Activated T-cell treated with anti-CD3 and anti-CD28 coated beads for 4 hours (primary cell): Measurements from ENCODE around the gene TEK.
"Not testable (repeated sequence)": the region's sequence is repeated elsewhere in the genome, so short reads cannot be mapped to it uniquely, and the experiment has no call there.

Experiments used
- DNase-seq: peaks from one replicate; pipeline ENCODE4 v3.0.0-alpha.2; 2020

Gene TEK

DNA sequence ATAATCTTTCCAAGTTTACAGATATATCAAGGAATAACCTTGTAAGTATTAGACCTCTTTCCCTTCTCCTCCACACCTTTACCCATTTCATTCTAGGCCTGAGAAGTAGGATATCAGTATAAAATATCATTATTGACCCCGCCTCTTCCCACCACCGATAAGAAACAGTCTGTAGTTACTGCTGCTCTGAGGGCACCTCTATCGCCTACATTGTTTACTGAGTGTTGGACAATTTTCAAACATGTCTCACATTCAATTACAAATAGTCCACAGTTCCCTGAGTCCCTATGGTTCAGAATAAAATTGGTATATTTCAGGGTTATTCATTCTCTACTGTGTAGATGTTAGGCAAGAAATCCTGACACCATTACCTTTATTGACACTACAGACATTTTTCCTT lies 73.4 kb downstream of the TEK start:
- no peak for DNase-seq

DNA sequence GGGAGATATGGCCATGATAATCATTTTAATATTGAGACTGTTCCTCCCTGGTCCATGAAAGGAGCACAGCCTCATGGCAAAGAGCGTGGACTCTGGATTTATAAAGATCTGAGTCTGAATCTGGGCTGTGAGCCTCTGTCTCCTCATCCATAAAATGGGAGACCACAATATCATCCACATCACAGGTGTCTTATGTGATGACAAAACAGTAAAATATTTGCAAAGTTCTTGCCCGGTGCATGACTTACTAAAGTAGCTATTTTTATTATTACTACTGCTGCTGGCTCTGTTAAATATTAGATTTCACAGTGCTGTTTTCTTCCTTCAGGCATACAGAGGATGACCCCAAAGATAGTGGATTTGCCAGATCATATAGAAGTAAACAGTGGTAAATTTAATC lies 74.1 kb downstream of the TEK start:
- DNase-seq: no peak

DNA sequence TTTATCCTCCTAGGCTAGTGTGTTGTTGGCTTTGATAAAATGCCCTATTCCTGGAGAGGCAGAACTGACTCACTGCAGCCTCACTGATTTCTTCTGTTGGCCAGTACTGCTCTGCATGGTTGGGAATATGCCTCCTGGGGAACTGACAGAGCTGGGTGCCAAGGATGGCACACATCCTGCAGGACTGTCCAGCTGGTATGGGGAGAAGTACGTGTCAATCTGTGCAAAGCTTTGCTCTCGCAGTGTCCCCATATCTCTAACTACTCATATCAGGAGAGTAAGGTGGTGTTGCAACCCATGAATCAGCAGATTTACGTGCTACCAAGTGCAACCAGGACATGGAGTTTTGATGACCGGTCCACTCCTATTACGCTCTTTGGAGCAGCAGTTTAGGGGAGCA lies 74.7 kb downstream of the TEK start:
- no peak for DNase-seq

GRCh38 chr9:27184556-27185351 lies 75.7 kb downstream of the TEK start:
- DNase-seq: no peak

- no peak for DNase-seq
Measured at GRCh38 chr9:27188426-27188825, 79.4 kb downstream of the TEK start.

- no peak for DNase-seq
Measured at GRCh38 chr9:27189426-27189825, 80.4 kb downstream of the TEK start.

DNA sequence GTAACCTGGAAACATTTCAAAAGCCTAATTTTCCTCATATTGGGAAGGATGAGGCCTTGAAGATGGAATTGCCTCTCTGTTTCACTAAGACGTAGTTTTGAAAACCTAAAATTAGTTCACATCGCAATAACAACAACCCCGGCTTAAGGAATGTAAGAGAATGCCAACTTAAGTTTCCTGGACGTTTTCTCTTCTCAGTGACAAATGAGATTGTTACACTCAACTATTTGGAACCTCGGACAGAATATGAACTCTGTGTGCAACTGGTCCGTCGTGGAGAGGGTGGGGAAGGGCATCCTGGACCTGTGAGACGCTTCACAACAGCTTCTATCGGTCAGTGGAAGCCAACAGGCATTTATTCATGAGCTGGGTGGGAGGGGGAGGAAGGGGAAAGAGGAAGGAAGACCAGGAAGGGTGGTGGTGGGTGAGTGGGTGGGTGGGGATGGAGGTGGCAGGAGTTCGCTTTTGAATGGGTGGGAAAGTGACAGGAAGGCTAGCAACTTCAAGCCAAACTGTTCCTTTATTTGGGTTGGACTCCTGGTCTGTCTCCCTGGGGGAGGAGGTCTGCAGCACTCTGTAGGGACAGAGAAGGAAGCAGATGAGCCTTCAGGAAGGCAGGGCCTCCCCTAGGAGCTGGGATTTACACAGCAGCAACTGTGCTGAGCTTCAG lies 83.4 kb downstream of the TEK start:
- DNase-seq: no peak

GRCh38 chr9:27193886-27194285 lies 84.9 kb downstream of the TEK start:
- DNase-seq: no peak

DNA sequence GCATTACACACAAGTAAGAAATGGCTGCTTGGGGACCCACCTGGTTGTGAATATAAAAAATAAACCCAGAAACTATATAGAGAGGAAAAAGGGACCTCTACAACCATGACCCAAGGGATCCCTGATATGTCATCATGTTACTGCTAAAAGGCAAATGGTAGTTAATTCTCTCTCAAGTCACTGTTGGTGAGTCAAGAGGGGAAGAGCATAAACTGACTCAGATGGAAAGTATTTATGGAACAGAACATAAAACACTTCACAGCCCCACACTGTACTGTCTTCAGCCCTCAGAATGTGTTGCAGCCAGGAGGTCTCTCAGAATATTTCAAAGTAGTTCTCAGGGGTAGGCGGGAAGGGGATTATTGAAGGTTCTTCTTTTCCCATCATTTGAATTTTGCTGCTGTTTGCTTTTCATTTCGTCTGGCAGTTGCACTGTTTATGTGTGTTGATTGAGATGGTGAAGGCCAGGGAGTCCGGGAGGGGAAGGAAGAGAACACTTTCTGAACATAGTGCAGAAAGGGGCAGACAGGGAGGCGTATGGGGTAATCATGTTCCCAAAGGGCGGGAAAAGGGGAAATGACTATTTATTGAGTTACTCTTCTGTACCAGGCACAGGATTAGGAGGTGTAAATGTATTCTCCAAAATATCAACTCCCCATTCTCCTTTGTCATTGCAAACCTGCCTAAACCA lies 85.5 kb downstream of the TEK start:
- no peak for DNase-seq

DNA sequence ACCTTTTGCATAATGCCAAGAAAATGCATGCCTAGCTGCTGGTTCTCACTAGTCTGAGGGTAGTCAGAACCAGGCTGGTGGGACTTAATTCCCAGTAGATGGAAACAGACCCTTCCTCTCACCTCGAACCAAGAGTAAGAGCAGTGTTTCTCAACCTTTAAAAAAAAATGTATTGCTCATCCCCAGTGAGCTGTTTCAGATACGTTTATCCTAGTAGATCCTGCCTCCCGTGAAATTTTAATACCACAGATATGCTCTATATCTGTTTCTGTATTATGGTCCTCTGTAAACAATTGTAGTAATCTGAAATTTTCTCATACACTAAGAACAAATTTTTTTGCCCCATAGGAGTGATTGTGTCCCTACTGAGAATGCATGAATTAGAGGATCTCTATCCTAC lies 86.2 kb downstream of the TEK start:
- DNase-seq: no peak

DNA sequence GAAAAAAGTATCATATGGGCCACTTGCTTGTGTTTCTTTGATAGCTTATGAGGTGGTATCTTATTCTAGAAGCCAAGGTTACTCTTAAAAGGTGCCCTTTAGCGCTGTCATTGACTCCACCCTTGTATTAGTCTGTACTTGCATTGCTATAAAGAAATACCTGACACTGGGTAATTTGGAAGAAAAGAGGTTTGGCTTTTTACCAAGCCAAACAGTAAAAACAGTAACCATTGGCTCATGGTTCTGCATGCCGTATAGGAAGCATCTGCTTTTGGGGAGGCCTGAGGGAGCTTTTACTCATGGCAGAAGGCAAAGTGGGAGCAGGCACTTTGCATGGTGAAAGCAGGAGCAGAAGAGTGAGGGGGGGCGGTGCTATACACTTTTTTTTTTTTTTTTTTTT lies 87.4 kb downstream of the TEK start:
- DNase-seq: no peak

GRCh38 chr9:27198190-27198589 lies 89.2 kb downstream of the TEK start:
- DNase-seq: no peak

- no peak for DNase-seq
Measured at GRCh38 chr9:27202056-27202455, 93.0 kb downstream of the TEK start.

GRCh38 chr9:27203783-27204182 lies 94.8 kb downstream of the TEK start:
- DNase-seq: no peak

GRCh38 chr9:27204578-27204977 lies 95.6 kb downstream of the TEK start:
- no peak for DNase-seq

GRCh38 chr9:27205198-27205597 lies 96.2 kb downstream of the TEK start:
- no peak for DNase-seq

DNA sequence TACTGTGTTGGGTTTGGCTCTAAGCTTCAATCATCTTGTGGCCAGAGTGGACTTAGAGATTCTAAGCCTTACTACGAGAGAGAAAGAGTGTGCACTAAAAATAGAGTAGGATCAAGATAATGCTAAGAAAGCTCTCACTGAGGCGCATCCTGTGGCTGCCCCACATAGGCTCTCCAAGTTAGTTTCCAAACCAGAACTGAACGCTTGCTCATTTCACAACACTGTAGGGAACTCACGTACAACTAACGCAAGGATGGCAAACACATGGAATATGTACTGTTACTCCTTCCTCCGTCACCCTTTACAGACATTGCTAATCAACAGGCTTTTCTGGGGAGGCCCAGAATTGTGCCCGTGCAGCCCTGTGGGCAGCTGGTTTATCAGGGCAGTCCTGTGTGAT lies 97.0 kb downstream of the TEK start:
- no peak for DNase-seq

DNA sequence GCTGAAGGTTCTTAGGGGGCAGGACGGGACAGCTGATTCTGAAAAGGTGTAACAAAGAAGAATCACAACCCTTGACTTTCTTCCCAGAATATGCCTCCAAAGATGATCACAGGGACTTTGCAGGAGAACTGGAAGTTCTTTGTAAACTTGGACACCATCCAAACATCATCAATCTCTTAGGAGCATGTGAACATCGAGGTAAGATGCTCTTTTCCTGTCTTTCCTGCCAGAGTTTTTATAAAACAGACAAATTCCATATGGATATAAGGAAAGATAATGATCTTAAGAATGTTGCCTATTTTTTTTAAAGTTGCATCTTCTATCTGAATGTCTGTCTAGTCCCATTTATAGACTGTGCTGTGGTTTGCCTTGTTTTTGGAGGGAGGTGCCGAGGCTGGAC lies 100.0 kb downstream of the TEK start:
- DNase-seq: no peak

DNA sequence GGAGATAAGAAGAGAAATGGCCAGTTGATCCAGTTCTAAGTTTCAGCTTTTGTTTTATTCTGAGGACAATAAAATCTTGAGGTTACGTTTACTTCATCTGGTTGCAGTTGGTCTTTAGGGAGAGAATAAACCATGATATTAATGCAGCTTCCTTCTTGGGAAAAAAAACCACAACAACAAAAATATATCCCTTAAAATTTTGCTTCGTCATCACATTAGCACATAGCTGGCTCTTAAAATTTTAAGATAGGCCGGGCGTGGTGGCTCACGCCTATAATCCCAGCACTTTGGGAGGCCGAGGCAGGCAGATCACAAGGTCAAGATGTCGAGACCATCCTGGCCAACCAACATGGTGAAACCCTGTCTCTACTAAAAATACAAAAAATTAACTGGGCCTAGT lies 101.6 kb downstream of the TEK start:
- DNase-seq: no peak

DNA sequence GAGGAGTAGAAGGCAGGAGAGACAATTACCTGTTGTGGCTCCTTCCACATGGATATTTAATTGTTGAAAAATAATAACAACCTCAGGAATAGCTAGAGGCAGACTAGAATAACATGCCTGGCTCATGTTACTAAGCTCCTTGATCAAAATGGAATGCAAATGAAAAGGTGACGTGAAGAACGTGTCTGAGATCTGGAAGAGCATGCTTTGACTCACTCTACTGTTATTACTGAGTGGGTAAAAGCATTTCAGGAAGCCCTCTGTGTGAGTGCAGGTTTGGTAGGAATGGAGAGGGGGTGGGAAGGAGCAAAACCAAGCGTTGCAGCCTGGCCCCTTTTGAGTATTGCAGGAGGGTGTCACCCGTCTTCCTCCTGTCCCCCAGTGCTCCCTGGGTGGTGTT lies 103.2 kb downstream of the TEK start:
- DNase-seq: no peak

DNA sequence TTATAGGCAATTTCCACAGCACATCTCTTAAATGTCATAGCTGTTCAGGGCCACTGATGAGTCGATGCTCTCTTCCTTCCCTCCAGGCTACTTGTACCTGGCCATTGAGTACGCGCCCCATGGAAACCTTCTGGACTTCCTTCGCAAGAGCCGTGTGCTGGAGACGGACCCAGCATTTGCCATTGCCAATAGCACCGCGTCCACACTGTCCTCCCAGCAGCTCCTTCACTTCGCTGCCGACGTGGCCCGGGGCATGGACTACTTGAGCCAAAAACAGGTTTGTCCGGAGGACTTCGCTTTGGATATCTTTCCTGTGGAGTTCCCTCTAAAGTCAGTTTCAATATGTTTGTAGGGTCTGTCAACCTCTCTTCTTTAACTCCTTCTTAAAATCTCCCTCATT lies 103.6 kb downstream of the TEK start:
- no peak for DNase-seq

GRCh38 chr9:27227192-27227591 lies 118.2 kb downstream of the TEK start:
- no peak for DNase-seq

DNA sequence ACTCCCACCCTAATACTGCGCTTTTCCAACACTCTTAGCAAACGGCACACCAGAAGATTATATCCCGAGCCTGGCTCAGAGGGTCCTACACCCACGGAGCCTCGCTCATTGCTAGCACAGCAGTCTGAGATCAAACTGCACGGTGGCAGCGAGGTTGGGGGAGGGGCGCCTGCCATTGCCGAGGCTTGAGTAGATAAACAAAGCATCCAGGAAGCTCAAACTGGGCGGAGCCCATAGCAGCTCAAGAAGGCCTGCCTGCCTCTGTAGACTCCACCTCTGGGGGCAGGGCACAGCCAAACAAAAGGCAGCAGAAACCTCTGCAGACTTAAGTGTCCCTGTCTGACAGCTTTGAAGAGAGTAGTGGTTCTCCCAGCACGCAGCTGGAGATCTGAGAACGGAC lies 130.6 kb downstream of the TEK start:
- DNase-seq: not testable (repeated sequence)

DNA sequence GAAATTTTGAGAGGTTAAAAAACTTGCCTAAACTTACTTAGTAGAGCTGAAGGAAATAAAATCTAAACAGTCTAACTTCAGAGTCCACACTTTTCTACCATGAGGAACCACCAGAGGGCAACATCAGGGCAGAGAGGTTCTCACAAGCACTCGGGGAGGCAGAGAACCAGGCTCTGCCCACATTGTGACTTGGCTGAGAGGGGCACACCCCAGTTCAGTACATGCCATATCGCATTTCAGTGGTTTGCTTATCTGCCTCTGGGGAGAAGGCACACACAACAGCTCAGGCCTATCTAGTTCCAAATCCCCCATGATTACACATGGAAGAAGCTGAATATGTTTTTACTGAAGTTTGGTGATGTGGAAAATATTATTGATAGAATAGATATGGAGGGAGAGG lies 138.7 kb downstream of the TEK start:
- DNase-seq: no peak
